GM21360 (cell line): ENCODE data around the gene CCDC57.
"Not testable (repeated sequence)": the region's sequence is repeated elsewhere in the genome, so short reads cannot be mapped to it uniquely, and the experiment has no call there.

Experiments used
- ATAC-seq: cut with Tn5 transposase; IDR thresholded peaks from one replicate; pipeline ENCODE4 v1.9.1; 2021; ENCODE audit warnings: mild to moderate bottlenecking, moderate library complexity; ENCODE audit not compliant: unreplicated experiment

Gene CCDC57

DNA sequence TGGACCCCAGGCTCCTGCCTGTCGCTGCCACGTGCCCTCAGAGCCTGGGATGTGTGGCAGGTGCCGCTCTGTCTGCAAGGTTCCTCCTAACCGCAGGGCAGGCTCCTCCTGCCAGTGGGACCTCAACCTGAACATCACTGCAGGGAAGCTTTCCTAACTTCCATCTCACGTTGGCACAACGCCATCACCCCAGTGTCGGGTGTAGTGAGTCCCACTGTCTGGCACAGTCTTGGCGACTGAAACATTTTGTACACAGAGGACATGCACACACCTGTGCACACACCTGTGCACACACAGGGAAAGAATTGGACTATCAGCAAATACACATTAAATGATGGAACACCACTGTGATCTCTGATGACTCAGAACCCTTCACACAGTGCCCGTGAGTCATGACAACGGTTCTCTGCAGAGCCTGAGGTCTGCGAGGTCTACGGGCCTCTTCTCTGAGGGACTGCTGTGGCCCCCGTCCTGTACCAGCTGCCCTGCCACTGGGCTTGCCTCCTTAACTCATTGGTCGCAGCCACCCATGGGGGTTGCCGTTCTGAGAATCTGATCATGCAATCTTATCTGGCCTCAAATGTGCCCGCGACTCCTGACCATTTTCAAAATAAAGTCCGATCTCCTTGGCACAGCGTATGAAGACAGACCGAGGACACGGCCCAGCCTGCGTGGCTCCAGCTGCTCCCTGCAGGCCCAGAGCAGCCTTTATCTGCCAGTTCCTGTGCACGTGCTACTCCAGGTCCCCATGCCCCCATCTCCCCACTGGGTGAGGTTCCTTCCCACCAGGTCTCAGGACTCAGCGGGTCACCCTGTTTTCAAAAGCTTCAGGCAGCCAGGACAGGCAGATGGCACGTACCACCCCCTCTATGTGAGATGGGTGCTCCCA lies 7.6 kb downstream of the CCDC57 start:
- ATAC-seq = no peak

DNA sequence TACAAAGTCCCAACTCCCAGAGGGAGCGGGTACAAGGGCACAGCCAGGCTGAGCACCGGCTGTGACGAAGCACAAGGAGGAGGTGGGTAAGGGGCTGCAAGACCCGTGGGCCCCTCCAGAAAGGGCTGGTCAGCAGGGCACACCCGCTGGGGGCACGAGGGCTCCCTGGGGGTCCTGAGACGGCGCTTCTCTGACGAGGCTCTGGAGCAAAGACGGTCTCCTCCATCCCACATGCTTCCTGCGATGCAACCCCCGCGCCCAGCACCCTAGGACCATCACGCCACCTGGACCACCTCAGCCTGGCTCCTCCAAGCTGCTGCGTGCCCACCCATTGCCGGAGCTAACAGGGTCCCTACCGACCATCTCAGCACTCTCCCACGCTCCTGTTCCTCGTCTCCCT lies 8.7 kb downstream of the CCDC57 start:
- ATAC-seq = no peak

DNA sequence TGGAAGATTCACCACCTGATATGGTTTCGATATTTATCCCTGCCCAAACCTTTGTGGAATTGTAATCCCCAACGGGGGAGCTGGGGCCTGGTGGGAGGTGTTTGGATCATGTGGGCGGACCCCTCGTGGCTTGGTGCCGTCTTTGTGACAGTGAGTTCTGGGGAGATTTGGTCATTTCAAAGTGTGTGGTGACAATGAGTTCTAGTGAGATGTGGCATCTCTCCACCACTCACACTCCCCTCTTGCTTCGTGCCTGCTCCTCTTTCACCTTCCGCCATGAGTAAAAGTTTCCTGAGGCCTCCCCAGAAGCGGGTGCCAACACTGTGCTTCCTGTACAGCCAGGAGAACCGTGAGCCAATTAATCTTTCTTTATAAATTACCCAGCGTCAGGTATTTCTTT lies 9.7 kb downstream of the CCDC57 start:
- ATAC-seq = no peak

DNA sequence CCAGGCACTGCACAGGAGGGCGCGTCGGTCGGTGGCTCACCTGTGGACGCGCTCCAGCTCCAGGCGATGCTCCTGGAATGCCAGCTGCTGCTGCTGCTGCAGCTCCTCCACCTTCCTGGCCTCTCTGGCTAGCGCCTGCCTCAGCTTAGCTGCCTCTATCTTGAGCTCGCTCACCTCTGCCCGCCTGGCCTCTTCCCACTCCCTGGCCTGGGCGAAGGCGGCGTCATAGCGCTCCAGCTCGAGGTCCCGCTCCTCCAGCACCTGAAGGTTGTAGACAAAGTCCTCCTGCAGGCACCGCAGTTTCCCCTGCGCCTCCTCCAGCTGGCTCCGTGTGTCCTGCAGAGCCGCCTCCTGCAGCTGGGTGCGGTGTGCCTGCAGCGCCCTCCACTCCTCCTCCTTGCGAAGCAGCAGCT lies 11.1 kb downstream of the CCDC57 start:
- ATAC-seq = no peak

DNA sequence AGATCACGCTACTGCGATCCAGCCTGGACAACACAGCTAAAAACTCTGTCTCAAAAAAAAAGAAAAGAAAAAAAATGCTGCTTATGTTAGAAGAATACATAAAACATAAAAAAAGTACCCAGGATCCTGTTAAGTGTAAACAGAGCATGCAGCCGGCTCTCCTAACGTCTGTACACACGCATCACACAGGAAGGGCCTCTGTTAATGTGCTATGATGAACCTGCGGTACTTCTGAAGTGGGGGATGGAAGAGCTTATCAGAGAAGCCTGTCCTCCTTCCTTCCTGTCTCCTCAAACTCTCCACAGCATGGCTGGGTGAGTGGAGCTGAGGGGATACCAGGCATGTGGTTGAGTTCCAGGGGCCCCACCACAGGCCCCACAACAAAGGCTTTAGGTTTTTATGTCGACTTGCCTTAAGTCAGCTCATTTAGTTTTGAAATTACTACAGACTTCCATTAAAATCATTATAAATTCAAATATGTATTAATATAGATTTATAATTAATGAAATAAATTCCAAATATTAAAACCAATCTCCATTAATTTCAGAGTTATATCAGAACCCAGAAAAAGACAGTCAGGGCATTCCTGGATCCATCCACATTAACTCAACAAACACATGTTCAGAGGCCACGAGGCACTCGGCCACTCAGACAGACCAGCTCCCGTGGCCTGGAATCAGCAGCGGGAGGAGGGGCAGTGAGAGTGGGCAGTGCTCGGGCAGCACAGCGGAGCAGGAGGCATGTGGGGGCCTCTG lies 11.7 kb downstream of the CCDC57 start:
- ATAC-seq = no peak

DNA sequence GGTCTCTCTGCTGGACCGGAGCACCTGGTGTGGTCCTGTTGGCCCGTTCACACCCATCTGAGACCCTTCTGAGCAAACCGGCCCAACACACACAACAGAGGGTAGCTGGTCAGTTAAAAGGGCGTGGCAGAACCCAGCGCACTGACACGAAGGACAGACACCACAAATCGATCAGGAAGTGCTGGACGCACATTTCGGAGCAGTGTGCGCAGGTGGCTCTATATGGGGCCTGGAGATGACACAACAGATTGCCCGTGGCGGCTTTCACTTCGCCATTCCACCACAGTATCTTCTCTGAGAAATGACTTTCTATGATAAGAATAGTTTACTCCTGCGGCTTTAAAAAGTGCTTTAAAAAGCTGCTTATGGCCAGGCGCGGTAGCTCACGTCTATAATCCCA lies 12.5 kb downstream of the CCDC57 start:
- ATAC-seq = no peak

DNA sequence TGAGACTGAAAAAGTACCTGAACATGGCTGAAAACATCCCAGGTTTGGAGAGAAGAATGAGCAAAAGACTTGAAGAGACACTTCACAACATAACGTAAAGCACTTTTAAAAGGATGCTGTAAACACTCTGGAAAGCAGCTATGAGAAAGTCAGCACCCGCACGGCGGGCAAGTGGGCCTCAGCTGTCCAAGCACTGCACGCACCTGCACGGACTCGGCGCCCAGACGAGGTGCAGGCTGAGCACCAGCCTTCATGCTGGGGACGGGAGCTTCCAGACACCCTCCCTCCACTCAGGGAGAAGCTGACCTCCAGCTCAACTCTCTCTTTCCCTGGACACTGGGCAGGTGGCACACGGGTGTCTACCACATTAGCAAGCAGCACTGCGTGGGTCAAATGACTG lies 13.1 kb downstream of the CCDC57 start:
- no peak for ATAC-seq

DNA sequence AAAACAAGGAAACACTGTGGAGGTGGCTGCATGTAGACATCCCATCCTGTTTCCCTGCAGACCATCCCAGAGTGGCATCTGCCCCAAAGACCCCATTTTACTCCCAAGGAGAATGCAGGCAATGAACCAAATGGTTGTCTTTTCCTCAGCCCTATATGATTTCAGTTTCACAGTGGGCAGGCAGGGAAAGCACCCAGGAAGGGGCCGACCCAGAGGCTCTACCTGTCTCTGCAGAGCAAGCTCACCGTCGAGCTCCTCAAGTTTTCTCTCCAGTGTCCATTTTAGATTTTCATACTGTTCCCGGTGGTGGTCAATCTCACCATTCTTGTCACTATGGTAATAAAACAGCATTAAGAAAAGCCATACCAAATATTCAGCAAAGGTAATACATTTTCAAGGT lies 14.6 kb downstream of the CCDC57 start:
- ATAC-seq = no peak

DNA sequence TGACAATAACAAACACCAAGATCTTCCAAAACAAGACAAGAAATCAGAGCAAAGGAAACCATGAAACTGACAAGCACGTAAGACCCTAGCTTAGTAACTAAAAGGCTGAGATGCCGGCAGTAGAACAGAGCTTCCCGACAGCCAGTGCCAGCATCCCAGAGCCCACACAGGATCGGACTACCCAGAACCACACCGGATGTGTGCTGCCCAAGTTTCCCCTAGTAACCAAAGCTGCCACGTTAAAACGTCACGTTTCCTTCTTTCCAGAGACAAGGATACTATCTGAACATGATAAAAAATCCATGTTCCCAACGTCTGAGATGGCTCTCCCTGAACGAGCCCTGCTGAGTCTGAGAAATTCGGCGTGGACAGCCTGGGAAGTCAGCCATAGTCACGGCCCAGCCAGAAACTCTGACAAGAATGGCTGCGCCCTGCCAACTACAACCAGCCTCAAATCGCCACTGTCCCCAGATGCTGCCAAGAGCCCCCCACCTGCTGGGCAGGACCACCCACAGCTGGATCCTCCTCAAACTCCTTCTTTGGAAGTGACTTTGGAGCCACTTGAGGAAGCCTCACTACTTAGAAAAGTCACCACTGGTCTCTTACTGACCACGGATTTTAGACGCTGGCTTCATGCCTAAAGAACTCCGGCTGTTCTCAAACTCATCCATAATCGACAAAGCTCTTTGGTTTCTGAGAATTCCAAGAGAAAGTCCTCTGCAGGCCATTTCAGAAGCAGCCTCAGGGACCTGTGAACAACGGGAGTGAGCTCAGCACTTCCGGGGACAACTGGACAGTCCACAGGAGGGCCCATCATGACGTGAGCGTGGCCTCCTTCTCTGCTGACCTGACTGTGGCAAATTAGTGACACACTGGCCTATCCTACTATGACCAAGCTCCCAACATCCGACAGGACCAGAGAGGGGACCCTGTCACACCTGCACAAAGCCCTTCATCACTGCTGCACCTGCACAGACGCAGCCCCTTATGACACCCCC lies 16.7 kb downstream of the CCDC57 start:
- ATAC-seq = no peak

DNA sequence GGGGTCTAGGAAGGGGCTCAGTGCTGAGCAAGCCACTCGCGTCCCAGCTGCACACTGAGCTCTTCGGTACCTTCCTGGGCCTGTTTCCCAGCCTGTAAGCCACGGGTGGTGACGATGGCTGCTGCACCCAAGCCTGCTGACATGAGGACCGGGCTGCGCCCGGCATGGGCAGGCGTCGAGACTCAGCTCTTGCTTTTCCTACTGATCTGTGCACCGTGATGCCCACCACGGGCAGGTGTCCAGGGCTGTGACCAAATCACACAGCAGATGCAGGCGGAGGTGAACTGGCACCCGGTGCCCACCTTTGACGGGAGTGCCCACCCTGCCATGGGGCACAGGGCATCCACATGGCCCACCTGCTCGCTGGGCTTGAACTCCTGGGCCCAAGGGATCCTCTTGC lies 17.9 kb downstream of the CCDC57 start:
- no peak for ATAC-seq

DNA sequence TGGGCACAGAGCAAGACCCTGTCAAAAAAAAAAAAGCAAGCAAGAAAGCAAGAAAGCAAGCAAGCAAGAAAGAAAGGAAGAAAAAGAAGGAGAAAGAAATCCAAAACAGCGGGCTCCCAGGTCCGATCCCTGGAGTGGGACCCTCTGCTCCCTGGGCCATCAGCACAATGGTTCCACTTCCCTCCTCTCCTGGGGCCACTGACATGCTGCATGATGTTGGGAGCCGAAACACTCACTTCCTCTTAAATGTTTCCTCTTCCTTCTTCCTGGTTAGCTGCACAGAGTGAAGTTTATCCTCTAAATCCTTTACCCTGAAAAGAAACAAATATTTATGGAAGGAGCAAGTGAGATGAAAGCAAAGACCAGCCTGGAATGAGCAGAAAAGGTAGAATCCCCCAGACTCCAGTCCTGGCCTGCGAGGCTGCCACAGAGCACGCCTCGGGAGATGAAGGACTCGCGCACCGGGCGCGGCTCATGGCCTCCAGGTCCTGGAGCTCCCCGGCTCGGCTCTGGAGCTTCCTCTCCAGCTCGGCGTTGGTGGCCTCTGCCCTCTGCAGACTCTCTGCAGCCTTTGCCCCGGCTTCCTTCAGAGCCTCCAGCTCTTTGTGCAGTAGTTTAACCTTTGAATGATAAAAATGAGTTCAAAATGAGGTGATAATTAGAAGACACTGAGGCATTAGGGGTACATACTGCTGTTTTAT lies 19.0 kb downstream of the CCDC57 start:
- ATAC-seq = no peak

DNA sequence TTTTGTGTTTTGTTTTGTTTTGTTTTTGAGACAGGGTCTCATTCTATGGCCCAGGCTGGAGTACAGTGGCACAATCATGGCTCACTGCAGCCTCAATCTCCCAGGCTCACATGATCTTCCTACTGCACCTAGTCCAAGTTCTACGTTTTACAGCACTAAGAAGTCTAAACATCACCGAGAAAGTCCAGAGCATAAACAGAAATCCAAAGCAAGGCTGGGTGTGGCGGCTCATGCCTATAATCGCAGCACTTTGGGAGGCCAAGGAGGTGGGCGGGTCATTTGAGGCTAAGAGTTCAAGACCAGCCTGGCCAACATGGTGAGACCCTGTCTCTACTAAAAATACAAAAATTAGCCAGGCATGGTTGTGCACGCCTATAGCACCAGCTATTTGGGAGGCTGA lies 19.6 kb downstream of the CCDC57 start:
- not testable (repeated sequence) for ATAC-seq

DNA sequence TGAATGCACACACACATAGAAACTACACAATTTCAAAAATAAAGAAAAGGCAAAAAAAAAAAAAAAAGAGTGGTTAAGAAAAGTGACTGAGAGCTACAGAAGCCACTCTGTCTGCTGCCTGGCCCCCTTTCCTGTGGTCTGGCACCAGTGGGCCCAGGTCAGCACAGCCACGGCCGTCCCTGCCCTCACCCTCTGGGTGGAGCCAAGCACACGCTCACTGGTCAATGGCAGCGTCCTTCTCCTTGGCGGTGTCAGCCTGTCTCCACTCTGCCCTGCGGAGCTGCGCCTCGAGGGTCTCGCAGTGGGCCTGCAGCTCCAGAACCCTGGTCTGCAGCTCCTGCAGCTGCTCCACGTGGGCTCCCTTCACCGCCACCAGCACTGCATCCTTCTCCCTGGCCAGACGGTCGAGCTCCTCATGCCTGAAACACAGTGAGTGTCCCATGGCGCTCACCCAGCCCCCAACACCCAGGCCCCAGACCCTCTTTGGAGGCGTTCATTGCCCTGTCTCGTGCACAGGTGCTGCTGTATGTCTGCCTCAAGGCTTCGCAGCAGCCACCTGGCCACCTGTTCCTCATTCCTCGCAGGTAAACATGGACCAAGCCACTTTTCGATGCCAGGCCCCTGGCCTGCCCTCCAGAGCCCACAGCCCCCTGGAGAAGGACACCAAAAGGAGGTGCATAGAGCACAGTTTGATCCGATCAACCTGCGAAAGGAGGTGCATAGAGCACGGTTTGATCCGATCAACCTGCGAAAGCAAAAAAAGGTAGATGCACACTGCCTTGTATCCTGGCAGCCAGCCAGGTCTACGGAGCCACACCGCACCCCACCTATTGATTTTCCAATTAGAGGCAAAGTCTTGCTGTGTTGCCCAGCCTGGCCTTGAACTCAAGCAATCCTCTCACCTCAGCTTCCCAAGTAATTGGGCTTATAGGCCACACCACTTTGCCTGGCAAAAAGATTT lies 24.4 kb downstream of the CCDC57 start:
- no peak for ATAC-seq

DNA sequence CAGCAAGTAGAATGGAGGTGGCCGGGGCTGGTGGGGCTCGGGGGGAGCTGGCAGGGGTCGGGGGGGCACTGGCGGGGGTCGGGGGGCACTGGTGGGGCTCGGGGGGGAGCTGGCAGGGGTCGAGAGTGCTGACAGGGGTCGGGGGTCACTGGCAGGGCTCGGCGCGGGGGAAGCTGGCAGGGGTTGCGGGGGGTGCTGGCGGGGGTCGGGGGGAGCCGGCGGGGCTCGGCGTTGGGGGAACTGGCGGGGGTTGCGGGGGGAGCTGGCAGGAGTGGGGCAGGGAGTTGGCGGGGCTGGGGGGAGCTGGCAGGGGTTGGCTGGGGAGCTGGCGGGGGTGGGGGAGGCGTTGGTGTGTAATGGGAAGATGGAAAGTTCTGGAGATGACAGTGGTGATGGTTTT lies 25.1 kb downstream of the CCDC57 start:
- ATAC-seq = no peak

DNA sequence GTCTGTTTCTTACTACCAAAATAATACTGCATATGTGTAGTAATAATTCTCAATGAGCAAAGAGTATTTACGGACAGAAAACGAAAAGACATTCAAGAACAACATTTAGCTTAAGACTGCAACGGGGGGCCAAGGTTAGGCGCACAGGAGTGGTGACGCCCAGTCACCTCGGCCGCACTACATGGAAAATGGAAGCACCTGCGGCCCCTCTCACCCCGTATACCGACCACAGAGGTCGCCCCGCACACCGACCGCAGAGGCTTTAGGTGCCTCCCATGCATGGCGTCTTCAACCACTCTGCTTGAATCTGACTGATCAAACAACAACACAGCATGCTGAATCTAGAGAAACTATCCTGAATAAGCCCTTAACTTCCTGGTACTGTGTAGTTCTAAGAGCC lies 26.4 kb downstream of the CCDC57 start:
- no peak for ATAC-seq

DNA sequence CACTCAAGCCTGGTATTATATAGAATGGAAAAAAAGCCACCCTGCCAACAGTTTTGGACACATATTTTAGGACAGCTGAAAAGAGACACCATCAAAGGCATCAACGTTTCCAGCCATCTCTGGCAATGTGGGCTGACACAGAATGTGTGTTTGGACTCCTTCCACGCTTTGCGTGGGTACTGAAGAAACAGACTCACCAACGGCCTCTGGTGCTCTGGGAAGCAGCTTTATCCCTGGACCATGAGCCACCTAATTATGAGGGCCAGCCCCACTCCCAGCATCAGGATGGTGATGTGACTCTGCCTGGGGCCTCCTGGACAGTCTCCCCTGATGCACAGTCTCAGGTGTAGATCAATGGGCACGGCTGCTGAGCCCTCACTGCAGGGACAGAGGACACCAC lies 27.9 kb downstream of the CCDC57 start:
- ATAC-seq = no peak

DNA sequence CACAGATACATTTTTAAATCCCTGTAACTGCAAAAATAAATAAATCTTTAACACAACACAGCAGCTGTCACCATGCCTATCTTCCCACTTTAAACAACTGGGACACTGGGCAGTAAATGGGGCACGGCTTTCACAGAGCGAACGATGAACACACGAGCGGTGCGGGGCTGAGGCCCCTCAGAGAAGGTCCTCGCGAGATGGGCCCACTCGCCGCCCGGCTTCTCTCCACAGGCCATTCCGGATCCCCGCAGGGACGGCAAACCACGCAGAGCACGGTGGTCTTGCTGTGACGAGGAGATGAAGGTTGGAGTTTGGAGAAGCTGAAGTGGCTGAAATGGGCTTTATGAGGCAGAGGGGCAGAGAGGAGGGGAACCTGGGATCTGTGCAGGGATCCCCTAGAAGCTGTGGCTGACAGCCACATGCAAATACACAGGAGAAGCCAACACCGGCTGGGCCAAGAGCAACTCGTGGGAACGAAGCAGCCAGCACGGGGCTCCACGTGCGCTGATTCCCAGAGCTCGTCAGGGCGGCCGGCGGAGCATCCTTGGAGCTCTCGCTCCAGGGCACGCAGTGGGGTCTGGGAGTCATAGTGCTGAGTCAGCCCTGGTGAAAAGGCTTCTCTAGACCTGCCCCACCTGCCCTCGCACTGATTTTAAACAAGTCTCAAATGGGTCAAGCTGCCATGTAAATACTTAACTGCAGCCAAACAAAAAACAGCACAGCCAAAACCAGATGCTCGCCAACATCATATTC lies 31.7 kb downstream of the CCDC57 start:
- ATAC-seq = no peak

DNA sequence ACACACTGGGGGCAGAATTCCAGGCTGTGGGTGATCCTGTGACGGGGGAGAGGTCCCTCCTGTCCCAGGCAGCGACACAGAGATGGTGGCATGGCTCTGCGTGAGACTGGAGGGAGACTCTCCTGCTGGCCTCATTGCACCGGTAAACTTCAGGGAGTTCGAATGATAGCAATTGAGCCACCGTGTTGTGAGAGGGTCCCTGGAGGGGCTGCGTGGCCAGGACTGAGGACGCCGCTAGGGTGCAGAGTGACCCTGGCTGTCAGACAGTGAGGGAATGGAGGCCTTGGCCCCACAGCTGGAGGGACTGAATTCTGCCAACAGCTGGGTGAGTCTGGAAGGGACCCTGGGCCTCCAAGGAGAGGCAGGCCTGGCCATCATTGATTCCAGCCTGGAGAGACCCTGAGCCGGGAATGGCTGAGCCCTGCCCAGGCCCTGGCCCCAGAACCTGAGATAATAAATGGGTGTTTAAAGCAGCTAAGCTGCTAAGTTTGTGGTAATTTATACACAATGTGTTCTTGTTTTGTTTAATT lies 32.6 kb downstream of the CCDC57 start:
- no peak for ATAC-seq
